HEK293 (cell line): ENCODE data around the gene ADGRF4.

Experiments
- KLF1 ChIP-seq: fragments of 450-650 bp; formaldehyde crosslinking; IDR thresholded peaks from 2 replicates; pipeline ENCODE4 v1.5.1; 2016; ENCODE audit warnings: missing biosample characterization, missing genetic modification characterization
- YY1 ChIP-seq: fragments of 450-650 bp; formaldehyde crosslinking; IDR thresholded peaks from 2 replicates; pipeline ENCODE4 v1.5.1; 2018; ENCODE audit warnings: missing biosample characterization, missing genetic modification characterization
- ZBTB20 ChIP-seq: fragments of 450-650 bp; formaldehyde crosslinking; IDR thresholded peaks from 2 replicates; pipeline ENCODE4 v1.5.1; 2016; ENCODE audit warnings: missing biosample characterization, missing genetic modification characterization
- ZBTB8A ChIP-seq: fragments of 450-650 bp; formaldehyde crosslinking; IDR thresholded peaks from 2 replicates; pipeline ENCODE4 v1.5.1; 2016; ENCODE audit warnings: missing biosample characterization, missing genetic modification characterization
- ZFP37 ChIP-seq: fragments of 450-650 bp; formaldehyde crosslinking; IDR thresholded peaks from 2 replicates; pipeline ENCODE4 v1.5.1; 2016; ENCODE audit warnings: missing biosample characterization, missing genetic modification characterization
- ZNF114 ChIP-seq: fragments of 450-650 bp; formaldehyde crosslinking; IDR thresholded peaks from 2 replicates; pipeline ENCODE4 v1.5.0; 2017; ENCODE audit warnings: missing biosample characterization, missing genetic modification characterization
- ZNF223 ChIP-seq: fragments of 450-650 bp; formaldehyde crosslinking; IDR thresholded peaks from 2 replicates; pipeline ENCODE4 v1.5.1; 2016; ENCODE audit warnings: missing biosample characterization, missing genetic modification characterization
- ZNF658 ChIP-seq: fragments of 450-650 bp; formaldehyde crosslinking; IDR thresholded peaks from 2 replicates; pipeline ENCODE4; 2016; ENCODE audit warnings: missing biosample characterization, missing genetic modification characterization
- ZNF776 ChIP-seq: fragments of 450-650 bp; formaldehyde crosslinking; IDR thresholded peaks from 2 replicates; pipeline ENCODE4 v1.5.0; 2017; ENCODE audit warnings: missing biosample characterization, missing genetic modification characterization, borderline replicate concordance
- TF ChIP-seq, protein P1 (sequence below): fragments of 450-650 bp; formaldehyde crosslinking; IDR thresholded peaks from 2 replicates; pipeline ENCODE4 v1.5.1; 2016; ENCODE audit warnings: missing biosample characterization, missing genetic modification characterization

DNA sequence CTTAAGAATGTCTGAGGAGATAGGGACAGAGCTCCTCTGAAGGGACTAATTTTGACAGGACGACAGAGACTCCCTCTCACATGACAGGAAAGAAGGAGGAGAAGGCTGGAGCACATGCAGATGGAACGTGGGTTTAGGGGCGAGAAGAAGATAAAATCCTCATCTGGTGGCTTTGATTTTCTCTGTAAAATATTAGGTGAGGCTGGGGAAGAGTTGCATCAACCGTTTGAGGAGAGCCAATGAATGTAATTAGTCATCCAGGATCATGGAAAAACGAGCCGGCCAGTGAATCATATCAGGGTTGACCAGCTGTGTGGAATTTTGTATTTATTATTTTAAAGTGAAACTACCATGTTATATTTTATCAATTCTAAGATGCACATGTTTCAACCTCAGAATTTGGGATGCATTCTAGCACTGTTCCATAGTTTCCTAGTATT lies 46.9 kb upstream of the ADGRF4 start:
- TF ChIP-seq ZNF114 (tag by site-specific recombination) (no peak), ZNF223 (tag by site-specific recombination) (no peak), YY1 (tag by site-specific recombination) (no peak), KLF1 (no peak), ZBTB8A (tag by site-specific recombination) (no peak), ZNF658 (tag by site-specific recombination) (no peak), ZNF776 (no peak), ZBTB20 (tag by site-specific recombination) (no peak), ZFP37 (tag by site-specific recombination) (no peak)
- TF ChIP-seq, protein P1, sequence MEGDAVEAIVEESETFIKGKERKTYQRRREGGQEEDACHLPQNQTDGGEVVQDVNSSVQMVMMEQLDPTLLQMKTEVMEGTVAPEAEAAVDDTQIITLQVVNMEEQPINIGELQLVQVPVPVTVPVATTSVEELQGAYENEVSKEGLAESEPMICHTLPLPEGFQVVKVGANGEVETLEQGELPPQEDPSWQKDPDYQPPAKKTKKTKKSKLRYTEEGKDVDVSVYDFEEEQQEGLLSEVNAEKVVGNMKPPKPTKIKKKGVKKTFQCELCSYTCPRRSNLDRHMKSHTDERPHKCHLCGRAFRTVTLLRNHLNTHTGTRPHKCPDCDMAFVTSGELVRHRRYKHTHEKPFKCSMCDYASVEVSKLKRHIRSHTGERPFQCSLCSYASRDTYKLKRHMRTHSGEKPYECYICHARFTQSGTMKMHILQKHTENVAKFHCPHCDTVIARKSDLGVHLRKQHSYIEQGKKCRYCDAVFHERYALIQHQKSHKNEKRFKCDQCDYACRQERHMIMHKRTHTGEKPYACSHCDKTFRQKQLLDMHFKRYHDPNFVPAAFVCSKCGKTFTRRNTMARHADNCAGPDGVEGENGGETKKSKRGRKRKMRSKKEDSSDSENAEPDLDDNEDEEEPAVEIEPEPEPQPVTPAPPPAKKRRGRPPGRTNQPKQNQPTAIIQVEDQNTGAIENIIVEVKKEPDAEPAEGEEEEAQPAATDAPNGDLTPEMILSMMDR (tag by site-specific recombination): no peak
